Measurements from ENCODE around the gene STARD3.

The STARD3 gene

GRCh38 chr17:39604911-39605491 is 31.9 kb upstream of the STARD3 start:
- peak; percentile 45 for DNase-seq

- DNase-seq, result no peak
These were observed 31.2 kb upstream of the STARD3 start for GRCh38 chr17:39605492-39606433.

GRCh38 chr17:39606434-39607056 is 30.4 kb upstream of the STARD3 start:
- DNase-seq, result no peak

GRCh38 chr17:39607057-39607850 is 29.7 kb upstream of the STARD3 start:
- no peak for DNase-seq

- DNase-seq, result peak; percentile 30
These were observed 29.2 kb upstream of the STARD3 start, which contains the start of gene NEUROD2 for GRCh38 chr17:39607851-39608130. Gene NEUROD2 (minus strand): TSS chr17:39607920. CDS start chr17:39606599, 1,321 bp downstream.

GRCh38 chr17:39608142-39608981 is 28.6 kb upstream of the STARD3 start:
- no peak for DNase-seq

GRCh38 chr17:39609416-39610025 is 27.4 kb upstream of the STARD3 start:
- DNase-seq, result no peak

GRCh38 chr17:39611401-39612112 is 25.4 kb upstream of the STARD3 start:
- no peak for DNase-seq

- DNase-seq, result no peak
These were observed 24.6 kb upstream of the STARD3 start for GRCh38 chr17:39612291-39612894.

- DNase-seq, result no peak
These were observed 23.9 kb upstream of the STARD3 start for GRCh38 chr17:39612935-39613464.

GRCh38 chr17:39614545-39615157 is 22.3 kb upstream of the STARD3 start:
- no peak for DNase-seq

- DNase-seq, result no peak
These were observed 21.5 kb upstream of the STARD3 start for GRCh38 chr17:39615434-39615833.

GRCh38 chr17:39617100-39617445 is 19.9 kb upstream of the STARD3 start:
- DNase-seq, result no peak

GRCh38 chr17:39617446-39618245 is 19.3 kb upstream of the STARD3 start:
- DNase-seq, result peak; percentile 92

GRCh38 chr17:39618246-39618913 is 18.6 kb upstream of the STARD3 start:
- no peak for DNase-seq

- DNase-seq, result peak; percentile 90
These were observed 17.8 kb upstream of the STARD3 start for GRCh38 chr17:39618956-39619785.

GRCh38 chr17:39619786-39620101 is 17.2 kb upstream of the STARD3 start:
- no peak for DNase-seq
